Activated CD4-positive, alpha-beta T cell treated with anti-CD3 and anti-CD28 coated beads, Interleukin-10, Interleukin-2, amounts not matched to agents 100 ng/mL and 50 ng/mL, durations not matched to agents 16 hours and 8 hours (primary cell): ENCODE measurements around the gene MYBPHL.

Experiments used
- DNase-seq: peaks from one replicate; pipeline ENCODE4 v3.0.0-alpha.2; 2020

Gene MYBPHL

DNA sequence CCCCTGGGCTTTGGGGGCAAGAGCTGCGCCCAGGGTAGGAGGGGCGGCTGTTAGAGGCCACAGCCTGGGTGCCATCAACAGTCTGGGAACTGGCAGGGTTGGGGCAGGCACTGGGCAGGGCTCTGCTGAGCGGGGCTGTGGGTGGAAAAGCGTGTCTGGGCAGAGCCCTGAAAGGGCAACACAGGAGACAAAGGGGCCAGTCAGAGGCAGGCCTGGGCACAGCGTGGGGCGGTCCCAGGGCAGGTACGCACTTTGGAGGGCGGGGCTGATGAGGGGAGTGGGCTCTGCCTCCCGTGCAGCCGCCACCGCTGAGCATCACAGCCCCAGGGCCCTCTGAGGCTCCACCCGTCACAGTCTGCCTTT is 43.6 kb downstream of the MYBPHL start:
- DNase-seq = no peak

DNA sequence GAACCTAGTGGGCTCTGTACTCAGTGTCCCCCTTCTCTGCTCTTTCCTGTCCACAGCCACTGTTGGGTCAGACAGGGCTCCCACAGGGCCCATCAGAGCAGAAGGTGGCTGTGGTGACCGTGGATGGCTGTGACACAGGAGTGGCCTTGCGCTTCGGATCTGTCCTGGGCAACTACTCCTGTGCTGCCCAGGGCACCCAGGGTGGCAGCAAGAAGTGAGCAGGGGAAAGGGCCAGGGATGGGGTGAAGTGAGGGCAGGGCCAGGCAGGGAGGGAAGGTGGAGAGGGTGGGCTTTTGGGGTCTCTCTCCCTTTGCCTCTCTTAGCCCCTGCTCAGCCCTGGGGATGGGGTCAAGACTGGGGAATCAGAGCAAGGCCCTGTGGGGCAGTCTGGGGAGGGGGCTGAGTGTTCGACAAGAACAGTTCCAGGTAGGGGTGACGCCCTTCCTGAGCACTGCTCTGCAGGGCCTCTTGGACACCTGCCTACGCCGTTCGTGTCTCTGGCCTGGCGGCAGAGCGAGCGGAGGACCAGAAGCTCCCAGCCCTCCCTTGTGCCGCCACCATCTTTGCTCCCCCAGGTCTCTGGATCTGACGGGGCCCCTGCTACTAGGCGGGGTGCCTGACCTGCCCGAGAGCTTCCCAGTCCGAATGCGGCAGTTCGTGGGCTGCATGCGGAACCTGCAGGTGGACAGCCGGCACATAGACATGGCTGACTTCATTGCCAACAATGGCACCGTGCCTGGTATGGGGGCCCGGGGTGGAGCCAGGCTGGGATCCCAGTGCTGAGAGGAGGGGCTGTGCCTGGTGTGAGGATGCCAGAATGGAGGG is 44.4 kb downstream of the MYBPHL start:
- DNase-seq = no peak

- DNase-seq = no peak
Measured at GRCh38 chr1:109261578-109261977, 45.2 kb downstream of the MYBPHL start.

- DNase-seq = no peak
Measured at GRCh38 chr1:109261006-109261405, 45.8 kb downstream of the MYBPHL start.

GRCh38 chr1:109259674-109260557 is 46.9 kb downstream of the MYBPHL start:
- no peak for DNase-seq

DNA sequence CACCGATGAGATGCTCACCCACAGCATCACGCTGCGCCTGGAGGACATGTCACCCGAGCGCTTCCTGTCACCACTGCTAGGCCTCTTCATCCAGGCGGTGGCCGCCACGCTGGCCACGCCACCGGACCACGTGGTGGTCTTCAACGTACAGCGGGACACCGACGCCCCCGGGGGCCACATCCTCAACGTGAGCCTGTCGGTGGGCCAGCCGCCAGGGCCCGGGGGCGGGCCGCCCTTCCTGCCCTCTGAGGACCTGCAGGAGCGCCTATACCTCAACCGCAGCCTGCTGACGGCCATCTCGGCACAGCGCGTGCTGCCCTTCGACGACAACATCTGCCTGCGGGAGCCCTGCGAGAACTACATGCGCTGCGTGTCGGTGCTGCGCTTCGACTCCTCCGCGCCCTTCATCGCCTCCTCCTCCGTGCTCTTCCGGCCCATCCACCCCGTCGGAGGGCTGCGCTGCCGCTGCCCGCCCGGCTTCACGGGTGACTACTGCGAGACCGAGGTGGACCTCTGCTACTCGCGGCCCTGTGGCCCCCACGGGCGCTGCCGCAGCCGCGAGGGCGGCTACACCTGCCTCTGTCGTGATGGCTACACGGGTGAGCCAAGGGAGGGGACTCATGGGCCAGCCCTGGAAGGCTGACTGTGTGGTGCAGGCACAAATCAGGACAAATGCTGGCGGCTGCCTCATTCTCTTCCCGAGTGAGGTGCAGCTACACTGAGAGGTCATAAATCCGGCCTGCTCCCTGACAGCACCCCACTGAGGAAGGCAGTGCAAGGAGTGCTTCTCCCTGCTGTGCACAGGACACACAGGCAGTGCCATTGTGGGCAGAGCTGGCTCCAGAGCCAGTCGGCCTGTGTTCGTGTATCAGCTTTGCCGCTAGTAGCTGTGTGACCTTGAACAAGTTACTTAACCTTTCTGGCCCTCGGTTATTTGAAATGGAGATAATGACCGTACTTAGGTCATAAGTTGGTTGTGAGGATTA is 48.0 kb downstream of the MYBPHL start:
- DNase-seq = no peak

DNA sequence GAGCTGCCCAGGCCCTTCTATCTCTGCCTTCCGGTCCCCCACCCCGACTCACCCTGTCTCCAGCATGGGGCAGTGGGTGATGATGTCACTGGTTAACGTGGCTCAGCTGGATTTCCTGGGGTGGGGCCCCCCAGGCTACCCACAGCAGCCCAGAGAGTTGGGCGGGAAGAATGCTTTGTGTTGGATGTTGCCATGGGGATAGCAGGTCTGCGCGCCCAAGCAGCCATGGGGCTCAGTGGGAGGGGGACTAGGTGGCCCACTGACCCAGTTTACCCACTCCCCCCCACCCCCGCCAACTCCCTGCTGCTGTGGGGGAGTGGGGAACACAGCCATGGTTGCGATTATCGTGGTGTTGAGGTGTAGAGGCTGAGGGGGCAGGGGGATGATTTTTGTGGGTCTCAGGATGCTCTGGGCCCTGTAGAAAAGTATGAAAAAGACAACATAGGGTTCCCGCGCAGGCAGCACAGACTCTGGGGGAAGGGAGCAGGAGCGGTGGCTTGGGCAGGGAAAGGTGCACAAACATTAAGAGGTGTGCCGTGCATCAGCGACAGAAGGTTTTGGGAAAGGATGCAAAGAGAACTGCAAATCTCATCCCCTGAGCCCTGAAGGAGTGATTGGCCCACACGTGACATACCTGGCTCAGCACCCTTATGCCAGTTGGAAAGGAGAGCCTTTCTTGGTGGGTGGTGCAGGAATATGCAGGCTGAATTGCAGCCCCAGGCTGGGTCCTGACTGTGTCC is 49.0 kb downstream of the MYBPHL start:
- no peak for DNase-seq

DNA sequence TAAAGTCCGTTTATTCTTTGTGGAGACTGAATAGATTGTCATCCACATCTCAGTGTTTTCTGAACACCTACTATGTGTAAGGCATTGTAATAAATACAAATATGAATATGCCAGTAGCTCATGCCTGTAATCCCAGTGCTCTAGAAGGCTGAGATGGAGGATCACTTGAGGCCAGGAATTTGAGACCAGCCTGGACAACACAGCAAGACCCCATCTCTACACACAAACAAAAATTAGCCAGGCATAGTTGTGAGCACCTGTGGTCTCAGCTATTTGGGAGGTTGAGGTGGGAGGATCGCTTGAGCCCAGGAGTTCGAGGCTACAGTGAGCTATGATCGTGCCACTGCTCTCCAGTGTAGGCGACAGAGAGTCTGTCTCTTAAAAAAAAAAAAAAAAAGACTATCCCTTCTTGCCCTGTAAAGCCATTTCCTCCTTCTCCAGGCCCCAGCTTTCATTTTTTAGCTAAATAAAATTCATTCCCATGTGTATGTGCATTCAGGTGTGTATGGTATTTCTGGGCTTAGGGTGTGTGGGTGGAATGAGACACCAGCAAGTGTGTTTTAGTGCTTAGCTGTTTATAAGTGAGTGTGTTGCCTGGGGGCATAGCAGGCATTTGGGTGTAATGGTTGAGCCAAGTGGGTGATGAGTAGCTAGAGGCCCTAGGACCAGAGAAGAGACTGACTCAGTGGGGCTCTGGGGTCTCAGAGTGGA is 49.7 kb downstream of the MYBPHL start:
- DNase-seq = no peak

DNA sequence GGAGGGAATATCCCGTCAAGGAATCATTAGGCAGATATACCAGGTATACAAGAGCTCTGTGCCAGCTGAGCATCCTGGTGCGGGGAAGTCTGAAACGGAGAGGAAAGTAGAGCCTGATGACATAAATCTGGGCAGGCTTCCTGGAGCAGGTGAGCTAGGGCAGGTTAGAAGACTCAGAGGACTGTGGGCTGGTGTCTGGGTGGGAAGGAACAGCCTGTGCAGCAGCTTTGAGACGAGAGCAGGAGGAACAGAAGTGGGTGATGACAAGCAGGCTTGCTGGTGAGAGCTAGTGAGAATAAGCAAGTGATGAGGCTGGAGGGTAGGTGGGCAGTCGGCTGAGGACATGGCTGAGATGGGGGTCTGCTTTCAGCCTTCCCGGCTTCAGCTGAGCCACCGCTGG is 50.7 kb downstream of the MYBPHL start:
- no peak for DNase-seq

GRCh38 chr1:109255678-109256077 is 51.1 kb downstream of the MYBPHL start:
- no peak for DNase-seq

GRCh38 chr1:109255097-109255651 is 51.6 kb downstream of the MYBPHL start:
- no peak for DNase-seq

DNA sequence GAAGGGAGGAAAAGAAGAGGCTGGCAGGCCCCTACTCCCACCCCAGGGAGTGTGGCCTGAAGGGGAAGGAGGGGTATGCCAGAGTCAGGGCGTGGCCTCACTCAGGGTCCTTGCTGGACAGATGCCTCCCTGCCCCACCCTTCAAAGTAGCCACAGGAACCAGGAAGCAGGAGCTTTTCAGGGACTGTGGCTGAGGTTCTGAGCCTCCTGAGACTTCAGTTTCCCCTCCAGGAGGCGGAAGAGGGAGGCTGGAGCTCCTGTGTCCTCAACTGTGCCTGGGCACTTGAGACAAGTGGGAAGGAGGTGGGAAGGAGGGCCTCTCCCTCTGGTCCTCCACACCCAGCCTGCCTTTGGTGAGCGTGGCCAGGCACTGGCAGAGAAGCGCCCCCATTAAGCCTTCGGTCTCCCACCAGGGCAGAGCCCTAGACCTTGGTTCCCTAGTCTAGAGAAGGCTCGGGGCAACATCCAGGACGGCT is 52.2 kb downstream of the MYBPHL start:
- DNase-seq = no peak

GRCh38 chr1:109253803-109254620 is 52.8 kb downstream of the MYBPHL start:
- DNase-seq = no peak

GRCh38 chr1:109252893-109253802 is 53.7 kb downstream of the MYBPHL start:
- DNase-seq = no peak

GRCh38 chr1:109252167-109252892 is 54.5 kb downstream of the MYBPHL start:
- no peak for DNase-seq

DNA sequence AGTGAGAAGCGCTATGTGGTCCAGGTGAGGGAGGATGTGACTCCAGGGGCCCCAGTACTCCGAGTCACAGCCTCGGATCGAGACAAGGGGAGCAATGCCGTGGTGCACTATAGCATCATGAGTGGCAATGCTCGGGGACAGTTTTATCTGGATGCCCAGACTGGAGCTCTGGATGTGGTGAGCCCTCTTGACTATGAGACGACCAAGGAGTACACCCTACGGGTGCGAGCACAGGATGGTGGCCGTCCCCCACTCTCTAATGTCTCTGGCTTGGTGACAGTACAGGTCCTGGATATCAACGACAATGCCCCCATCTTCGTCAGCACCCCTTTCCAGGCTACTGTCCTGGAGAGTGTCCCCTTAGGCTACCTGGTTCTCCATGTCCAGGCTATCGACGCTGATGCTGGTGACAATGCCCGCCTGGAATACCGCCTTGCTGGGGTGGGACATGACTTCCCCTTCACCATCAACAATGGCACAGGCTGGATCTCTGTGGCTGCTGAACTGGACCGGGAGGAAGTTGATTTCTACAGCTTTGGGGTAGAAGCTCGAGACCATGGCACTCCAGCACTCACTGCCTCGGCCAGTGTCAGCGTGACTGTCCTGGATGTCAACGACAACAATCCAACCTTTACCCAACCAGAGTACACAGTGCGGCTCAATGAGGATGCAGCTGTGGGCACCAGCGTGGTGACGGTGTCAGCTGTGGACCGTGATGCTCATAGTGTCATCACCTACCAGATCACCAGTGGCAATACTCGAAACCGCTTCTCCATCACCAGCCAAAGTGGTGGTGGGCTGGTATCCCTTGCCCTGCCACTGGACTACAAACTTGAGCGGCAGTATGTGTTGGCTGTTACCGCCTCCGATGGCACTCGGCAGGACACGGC is 55.3 kb downstream of the MYBPHL start:
- no peak for DNase-seq
